H9 (cell line): ENCODE results near the gene COCH. TPM values are rescaled to one million over a fixed set of nuclear protein-coding genes. Genes with fewer than 3 reads are reported as not detected.

Experiments used
- DNase-seq: peaks from one replicate; pipeline ENCODE4 v3.0.0-alpha.2; 2017
- H2AFZ ChIP-seq: one replicate; pipeline ENCODE4 v1.6.1; 2013; ENCODE audit warnings: mild to moderate bottlenecking, low read length, control low read depth, moderate library complexity
- H2AK5ac ChIP-seq: 2 replicates; pipeline ENCODE4 v1.6.1; 2013; ENCODE audit warnings: low read length, control low read depth, mixed read lengths; ENCODE audit not compliant: insufficient read length
- H2BK120ac ChIP-seq: one replicate; pipeline ENCODE4 v1.6.1; 2013; ENCODE audit warnings: low read depth, mild to moderate bottlenecking, low read length, control low read depth, inconsistent platforms; ENCODE audit not compliant: poor library complexity, severe bottlenecking
- H2BK12ac ChIP-seq: 2 replicates; pipeline ENCODE4 v1.6.1; 2013; ENCODE audit warnings: low read length, control low read depth, mixed read lengths, low read depth; ENCODE audit not compliant: insufficient read length
- H2BK15ac ChIP-seq: 2 replicates; pipeline ENCODE4 v1.6.1; 2013; ENCODE audit warnings: low read depth, low read length, control low read depth
- H2BK20ac ChIP-seq: one replicate; pipeline ENCODE4 v1.6.1; 2013; ENCODE audit warnings: low read depth, mild to moderate bottlenecking, low read length, control low read depth, inconsistent platforms; ENCODE audit not compliant: poor library complexity, severe bottlenecking
- H2BK5ac ChIP-seq: 2 replicates; pipeline ENCODE4 v1.6.1; 2013; ENCODE audit warnings: low read length, control low read depth, mixed read lengths; ENCODE audit not compliant: insufficient read length
- H3K14ac ChIP-seq: 2 replicates; pipeline ENCODE4 v1.6.1; 2013; ENCODE audit warnings: low read length, control low read depth; ENCODE audit not compliant: insufficient read depth
- H3K18ac ChIP-seq: 2 replicates; pipeline ENCODE4 v1.6.1; 2013; ENCODE audit warnings: low read depth, mild to moderate bottlenecking, mixed read lengths, low read length, control low read depth; ENCODE audit not compliant: insufficient read length
- H3K23ac ChIP-seq: 2 replicates; pipeline ENCODE4 v1.6.1; 2013; ENCODE audit warnings: low read length, control low read depth, mixed read lengths, low read depth; ENCODE audit not compliant: insufficient read length
- H3K23me2 ChIP-seq: 2 replicates; pipeline ENCODE4 v1.6.1; 2013; ENCODE audit warnings: low read depth, mild to moderate bottlenecking, mixed read lengths, low read length, control low read depth; ENCODE audit not compliant: insufficient read length, poor library complexity, severe bottlenecking
- H3K27ac ChIP-seq: 2 replicates; pipeline ENCODE4 v1.5.1; 2013; ENCODE audit warnings: low read length, control low read depth, mixed read lengths, low read depth; ENCODE audit not compliant: insufficient read length
- H3K27me3 ChIP-seq: 2 replicates; pipeline ENCODE4 v1.6.1; 2013; ENCODE audit warnings: low read length, control low read depth, inconsistent platforms; ENCODE audit not compliant: insufficient read depth
- H3K4ac ChIP-seq: 2 replicates; pipeline ENCODE4 v1.6.1; 2013; ENCODE audit warnings: low read depth, mild to moderate bottlenecking, control low read depth, inconsistent platforms, low read length, moderate library complexity
- H3K4me1 ChIP-seq: 2 replicates; pipeline ENCODE4 v1.6.1; 2013; ENCODE audit warnings: low read length, control low read depth, inconsistent platforms; ENCODE audit not compliant: insufficient read depth
- H3K4me2 ChIP-seq: 2 replicates; pipeline ENCODE4 v1.6.1; 2013; ENCODE audit warnings: low read length, control low read depth, mixed read lengths; ENCODE audit not compliant: insufficient read length, insufficient read depth
- H3K56ac ChIP-seq: 2 replicates; pipeline ENCODE4 v1.6.1; 2013; ENCODE audit warnings: low read depth, mild to moderate bottlenecking, mixed read lengths, low read length, control low read depth; ENCODE audit not compliant: insufficient read length
- H3K79me1 ChIP-seq: 2 replicates; pipeline ENCODE4 v1.6.1; 2013; ENCODE audit warnings: low read depth, mild to moderate bottlenecking, moderate library complexity, low read length, control low read depth, inconsistent platforms; ENCODE audit not compliant: insufficient read depth, poor library complexity, severe bottlenecking
- H3K79me2 ChIP-seq: 2 replicates; pipeline ENCODE4 v1.6.1; 2013; ENCODE audit warnings: low read length, control low read depth, inconsistent platforms; ENCODE audit not compliant: insufficient read depth
- H3K9ac ChIP-seq: 2 replicates; pipeline ENCODE4 v1.6.1; 2013; ENCODE audit warnings: low read length, control low read depth, mixed read lengths; ENCODE audit not compliant: insufficient read length; ENCODE audit errors: extremely low read depth
- H3K9me3 ChIP-seq: one replicate; pipeline ENCODE4 v1.6.1; 2013; ENCODE audit warnings: low read depth, low read length, inconsistent platforms; ENCODE audit not compliant: control insufficient read depth
- H3T11ph ChIP-seq: one replicate; pipeline ENCODE4 v1.6.1; 2013; ENCODE audit warnings: mild to moderate bottlenecking, low read length, control low read depth, inconsistent platforms
- H4K20me1 ChIP-seq: one replicate; pipeline ENCODE4 v1.6.1; 2013; ENCODE audit not compliant: control insufficient read depth, insufficient read length, insufficient read depth
- H4K5ac ChIP-seq: 2 replicates; pipeline ENCODE4 v1.6.1; 2013; ENCODE audit warnings: low read depth, mild to moderate bottlenecking, mixed read lengths, low read length, control low read depth; ENCODE audit not compliant: insufficient read length
- H4K8ac ChIP-seq: replicated peaks from 2 replicates; pipeline ENCODE4 v1.6.1; 2013; ENCODE audit warnings: low read length, control low read depth, mixed read lengths, low read depth; ENCODE audit not compliant: insufficient read length
- H4K91ac ChIP-seq: 2 replicates; pipeline ENCODE4 v1.6.1; 2013; ENCODE audit warnings: low read depth, mild to moderate bottlenecking, moderate library complexity, mixed read lengths, low read length, control low read depth; ENCODE audit not compliant: insufficient read length
- H3K27ac Mint-ChIP-seq, 3 experiments: 2 replicates in 2 of 3; 3 replicates in 1 of 3; pipeline ENCODE4 v1.8.0; 2020 to 2021; ENCODE audit warnings: mixed read lengths in 3 of 3, mild to moderate bottlenecking in 1 of 3, moderate library complexity in 1 of 3
- H3K27me3 Mint-ChIP-seq: 2 replicates; pipeline ENCODE4 v1.8.0; 2021; ENCODE audit warnings: low read depth, mild to moderate bottlenecking, moderate library complexity, mixed read lengths
- H3K36me3 Mint-ChIP-seq, 3 experiments: 2 replicates in 2 of 3; 3 replicates in 1 of 3; pipeline ENCODE4 v1.8.0; 2020 to 2021; ENCODE audit warnings: low read depth in 3 of 3, mixed read lengths in 3 of 3; ENCODE audit not compliant: insufficient read depth in 1 of 3
- H3K4me1 Mint-ChIP-seq, 2 experiments: 2 replicates each; pipeline ENCODE4 v1.8.0; 2020; ENCODE audit warnings: mixed read lengths in 2 of 2
- H3K4me3 Mint-ChIP-seq, 2 experiments: 2 replicates in 1 of 2; 3 replicates in 1 of 2; pipeline ENCODE4 v1.8.0; 2020 to 2021; ENCODE audit warnings: mild to moderate bottlenecking in 2 of 2, mixed read lengths in 2 of 2, moderate library complexity in 1 of 2
- H3K9me3 Mint-ChIP-seq, 2 experiments: 2 replicates in 1 of 2; 3 replicates in 1 of 2; pipeline ENCODE4 v1.8.0; 2020; ENCODE audit warnings: mild to moderate bottlenecking in 2 of 2, mixed read lengths in 2 of 2, moderate library complexity in 1 of 2
- CTCF ChIP-seq: fragments of 200-600 bp; sonication (generic); conservative IDR thresholded peaks from 3 replicates; pipeline ENCODE4 v1.8.0; 2021; ENCODE audit warnings: antibody characterized with exemption, mild to moderate bottlenecking
- WGBS: extraction: QIAGEN DNeasy Blood & Tissue Kit; methylation state at CpG from one replicate; pipeline ENCODE4 v1.1.7; 2013; ENCODE audit warnings: missing lambda C conversion rate, low lambda C conversion rate, mixed read lengths; ENCODE audit not compliant: insufficient read length; ENCODE audit errors: extremely low coverage; 5-methylcytosine and 5-hydroxymethylcytosine counted together
- total RNA-seq: library from RNA; stranded (reverse); gene quantifications from 2 replicates; pipeline ENCODE4 v1.2.1, GENCODE V29; 2021

Gene COCH
- total RNA-seq, 1 experiment from 2014 or later = 25.8 TPM

- no peak for TF ChIP-seq CTCF
Measured at GRCh38 chr14:30885840-30886740, 11.7 kb downstream of the COCH start.

More at GRCh38 chr14:30885840-30886740, 11.7 kb downstream of the COCH start:
- no peak overlapping the region for H3K4me2 ChIP-seq
- H3K14ac ChIP-seq = no peak overlapping the region
- H3T11ph ChIP-seq = no peak overlapping the region
- H4K20me1 ChIP-seq = no peaks in the 10 kb centered on the region
- H3K23me2 ChIP-seq = no peaks in the 10 kb centered on the region
- no peaks in the 10 kb centered on the region for H3K27me3 Mint-ChIP-seq
- H2BK15ac ChIP-seq = no peak overlapping the region
- no CpG with 5 or more reads among the region's 7 CpGs for WGBS
- no peak overlapping the region for H2BK12ac ChIP-seq
- H3K36me3 Mint-ChIP-seq = peaks cover 0 to 19% (median 5%) of the 10 kb centered on the region in 3 experiments; a peak in 5 of 7 replicates
- no peak overlapping the region for H2BK5ac ChIP-seq
- H3K4me1 ChIP-seq = no peaks in the 10 kb centered on the region
- no peak overlapping the region for H4K8ac ChIP-seq
- no peak overlapping the region for H4K5ac ChIP-seq
- H3K9me3 Mint-ChIP-seq = no peaks in the 10 kb centered on the region
- no peaks in the 10 kb centered on the region for H3K79me1 ChIP-seq
- no peak overlapping the region for H4K91ac ChIP-seq
- H3K4me3 Mint-ChIP-seq = no peak overlapping the region
- H2AK5ac ChIP-seq = no peak overlapping the region
- H3K23ac ChIP-seq = no peak overlapping the region
- no peak for DNase-seq
- H3K27ac ChIP-seq = no peak overlapping the region
- no peaks in the 10 kb centered on the region for H3K79me2 ChIP-seq
- H3K4ac ChIP-seq = no peak overlapping the region
- no peak overlapping the region for H3K18ac ChIP-seq
- H2AFZ ChIP-seq = no peak overlapping the region
- no peaks in the 10 kb centered on the region for H3K27me3 ChIP-seq
- H3K56ac ChIP-seq = no peak overlapping the region
- no peaks in the 10 kb centered on the region for H3K9me3 ChIP-seq
- H3K27ac Mint-ChIP-seq = no peak overlapping the region
- H2BK20ac ChIP-seq = no peak overlapping the region
- H3K9ac ChIP-seq = no peak overlapping the region
- no peak overlapping the region for H2BK120ac ChIP-seq
- no peaks in the 10 kb centered on the region for H3K4me1 Mint-ChIP-seq
